ENCODE results near the gene ATRN. TPM values are rescaled to one million over a fixed set of nuclear protein-coding genes. Genes with fewer than 3 reads are reported as not detected.

The ATRN gene
- total and polyA plus RNA-seq, 2 donors (not counting 3 experiments of a cell fraction or from before 2014, with no cell fraction given), result 32.3 to 33.1 TPM

DNA sequence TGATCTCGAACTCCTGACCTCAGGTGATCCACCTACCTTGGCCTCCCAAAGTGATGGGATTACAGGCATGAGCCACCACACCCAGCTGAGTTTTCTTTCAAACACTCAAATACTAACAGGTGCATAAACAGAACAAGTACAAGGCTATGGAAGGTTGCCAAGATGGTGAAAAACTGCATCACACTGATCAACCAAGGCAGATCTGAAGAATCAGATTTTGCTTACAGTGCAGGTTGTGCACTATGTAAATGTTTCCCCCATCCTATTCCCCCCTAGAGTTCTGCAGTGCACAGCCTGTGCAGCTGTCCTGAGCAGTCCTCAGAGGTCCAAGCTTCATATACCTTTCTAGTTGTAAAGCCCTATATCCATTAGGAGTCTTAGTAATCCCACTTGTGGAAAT is 119.3 kb downstream of the ATRN start:
- no peak for FAIRE-seq
- Histone ChIP-seq H3K36me3 (ENCODE audit: control insufficient read depth in 2 of 2, extremely low read depth in 1 of 2, insufficient read depth in 2 of 2, low read length in 2 of 2) (peaks cover 7 to 11% of the 10 kb centered on the region in 2 experiments), H3K9me3 (replicated peaks; ENCODE audit: control insufficient read depth, insufficient read depth, low read length) (no peaks in the 10 kb centered on the region), H3K9me1 (replicated peaks; ENCODE audit: control insufficient read depth, extremely low read depth, insufficient read depth, low read length) (no peaks in the 10 kb centered on the region), H3K4me3 (replicated peaks in 1 of 3; ENCODE audit: insufficient read depth in 1 of 3, low read depth in 1 of 3, low read length in 3 of 3) (no peak overlapping the region), H3K4me2 (ENCODE audit: insufficient read depth, low read length) (no peak overlapping the region), H3K9ac (replicated peaks; ENCODE audit: extremely low read depth, insufficient read depth, low read length) (no peak overlapping the region), H3K27me3 (ENCODE audit: control insufficient read depth in 2 of 2, insufficient read depth in 2 of 2, low read length in 2 of 2) (no peaks in the 10 kb centered on the region), H2AFZ (ENCODE audit: low read depth, low read length) (no peak overlapping the region), H3K4me1 (ENCODE audit: control insufficient read depth, extremely low read depth, insufficient read depth, low read length) (no peaks in the 10 kb centered on the region), H3K27ac (ENCODE audit: insufficient read depth, low read depth, low read length) (no peak overlapping the region), H4K20me1 (replicated peaks; ENCODE audit: control insufficient read depth, extremely low read depth, insufficient read depth, low read length) (no peaks in the 10 kb centered on the region), H3K79me2 (ENCODE audit: control insufficient read depth, insufficient read depth, low read length) (no peaks in the 10 kb centered on the region)
- dilution Hi-C loops (cut with MboI; ENCODE audit: extremely low pct_ligation_motif_present, low sequenced_read_pairs) (no loop called here), intact Hi-C loops (cut with micrococcal nuclease) (no loop called here)
- ChIA-PET CTCF (no interaction called here), POLR2A (no interaction called here)
- no TSS peak for BruUV-seq (replicated peaks)
- no peak for DNase-seq (ENCODE audit: low read depth, low spot score)
- no peak for TF ChIP-seq POLR2AphosphoS5 (IDR thresholded peaks at IDR 0.05; ENCODE audit: insufficient read depth, low read depth, low read length)
- TF ChIP-seq JUN (IDR thresholded peaks at IDR 0.05; ENCODE audit: borderline replicate concordance, insufficient read depth, insufficient read length, low read depth), result no peak
- TF ChIP-seq, protein P1, sequence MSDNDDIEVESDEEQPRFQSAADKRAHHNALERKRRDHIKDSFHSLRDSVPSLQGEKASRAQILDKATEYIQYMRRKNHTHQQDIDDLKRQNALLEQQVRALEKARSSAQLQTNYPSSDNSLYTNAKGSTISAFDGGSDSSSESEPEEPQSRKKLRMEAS (IDR thresholded peaks at IDR 0.05; ENCODE audit: insufficient read depth, insufficient read length), result no peak
- TF ChIP-seq FOS (IDR thresholded peaks at IDR 0.05; ENCODE audit: borderline replicate concordance, insufficient read depth, low read length), result no peak
- TF ChIP-seq POLR2A (IDR thresholded peaks at IDR 0.05; ENCODE audit: low read depth, low read length), result no peak
- no peak for TF ChIP-seq EZH2 (IDR thresholded peaks at IDR 0.05; ENCODE audit: borderline replicate concordance, low read depth, low read length, severe bottlenecking)
- TF ChIP-seq GATA2 (IDR thresholded peaks at IDR 0.05; ENCODE audit: insufficient read depth, insufficient read length, low read depth, low read length), result no peak
- TF ChIP-seq, protein P2, sequence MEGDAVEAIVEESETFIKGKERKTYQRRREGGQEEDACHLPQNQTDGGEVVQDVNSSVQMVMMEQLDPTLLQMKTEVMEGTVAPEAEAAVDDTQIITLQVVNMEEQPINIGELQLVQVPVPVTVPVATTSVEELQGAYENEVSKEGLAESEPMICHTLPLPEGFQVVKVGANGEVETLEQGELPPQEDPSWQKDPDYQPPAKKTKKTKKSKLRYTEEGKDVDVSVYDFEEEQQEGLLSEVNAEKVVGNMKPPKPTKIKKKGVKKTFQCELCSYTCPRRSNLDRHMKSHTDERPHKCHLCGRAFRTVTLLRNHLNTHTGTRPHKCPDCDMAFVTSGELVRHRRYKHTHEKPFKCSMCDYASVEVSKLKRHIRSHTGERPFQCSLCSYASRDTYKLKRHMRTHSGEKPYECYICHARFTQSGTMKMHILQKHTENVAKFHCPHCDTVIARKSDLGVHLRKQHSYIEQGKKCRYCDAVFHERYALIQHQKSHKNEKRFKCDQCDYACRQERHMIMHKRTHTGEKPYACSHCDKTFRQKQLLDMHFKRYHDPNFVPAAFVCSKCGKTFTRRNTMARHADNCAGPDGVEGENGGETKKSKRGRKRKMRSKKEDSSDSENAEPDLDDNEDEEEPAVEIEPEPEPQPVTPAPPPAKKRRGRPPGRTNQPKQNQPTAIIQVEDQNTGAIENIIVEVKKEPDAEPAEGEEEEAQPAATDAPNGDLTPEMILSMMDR (IDR thresholded peaks at IDR 0.05; ENCODE audit: extremely low read depth in 1 of 2, insufficient read depth in 1 of 2, low read depth in 1 of 2, low read length in 2 of 2), result no peak
- TF ChIP-seq MYC (IDR thresholded peaks at IDR 0.05; ENCODE audit: low read depth, low read length), result no peak
